Large intestine (tissue), 3 donors: ENCODE measurements around the gene NOS3. TPM values are rescaled to one million over a fixed set of nuclear protein-coding genes. Genes with fewer than 3 reads are reported as not detected.
A peak's percentile ranks its signal among the peaks of the same experiment; 100 is the strongest.

Experiments used
- DNase-seq, 2 donors: peaks; one replicate each; pipeline versions ENCODE4 v3.0.0 to v3.0.0-alpha.2; 2013
- H3K27ac ChIP-seq: one replicate; pipeline ENCODE4 v1.5.1; 2013; ENCODE audit warnings: low read length
- H3K27me3 ChIP-seq: 2 replicates; pipeline ENCODE4 v1.6.1; 2013; ENCODE audit warnings: low read length; ENCODE audit not compliant: control insufficient read depth, insufficient read depth
- H3K36me3 ChIP-seq: 2 replicates; pipeline ENCODE4 v1.6.1; 2013; ENCODE audit warnings: low read length; ENCODE audit not compliant: control insufficient read depth, insufficient read depth
- H3K4me1 ChIP-seq: one replicate; pipeline ENCODE4 v1.6.1; 2013; ENCODE audit warnings: low read length; ENCODE audit not compliant: control insufficient read depth, insufficient read depth
- H3K4me3 ChIP-seq: one replicate; pipeline ENCODE4 v1.5.1; 2013; ENCODE audit warnings: low read length
- H3K9me3 ChIP-seq: one replicate; pipeline ENCODE4 v1.6.1; 2013; ENCODE audit warnings: mild to moderate bottlenecking, low read depth, low read length, moderate library complexity; ENCODE audit not compliant: control insufficient read depth
- WGBS: methylation state at CpG from one replicate; pipeline ENCODE4 v1.1.5; 2013; ENCODE audit warnings: low lambda C conversion rate; ENCODE audit not compliant: insufficient coverage; 5-methylcytosine and 5-hydroxymethylcytosine counted together
- polyA plus RNA-seq: library from polyadenylated mRNA; unstranded; fragments of 120-200 nt; gene quantifications from one replicate; pipeline ENCODE4 v1.2.1, GENCODE V29; 2013

Gene NOS3
- polyA plus RNA-seq, 1 donor: 10.3 TPM

- no peaks in the 10 kb centered on the region for H3K9me3 ChIP-seq
- H3K4me3 ChIP-seq: no peak overlapping the region
- peaks cover 13% of the 10 kb centered on the region for H3K4me1 ChIP-seq
- no CpG with 5 or more reads among the region's 13 CpGs for WGBS
- H3K36me3 ChIP-seq: no peaks in the 10 kb centered on the region
- H3K27me3 ChIP-seq: peaks cover 33% of the 10 kb centered on the region
- H3K27ac ChIP-seq: no peak overlapping the region
- no peak for DNase-seq
These were observed 32.2 kb upstream of the NOS3 start for GRCh38 chr7:150958597-150958996.

- no CpG with 5 or more reads among the region's 3 CpGs for WGBS
- H3K9me3 ChIP-seq: no peaks in the 10 kb centered on the region
These were observed 31.7 kb upstream of the NOS3 start for GRCh38 chr7:150959081-150959480.

GRCh38 chr7:150959739-150960734, 30.8 kb upstream of the NOS3 start:
- Histone ChIP-seq H3K36me3 (no peaks in the 10 kb centered on the region), H3K27ac (no peak overlapping the region), H3K4me3 (no peak overlapping the region), H3K9me3 (no peaks in the 10 kb centered on the region), H3K27me3 (peaks cover 33% of the 10 kb centered on the region), H3K4me1 (peaks cover 11% of the 10 kb centered on the region)
- WGBS: 68% methylated on average over 5 of the region's 24 CpGs
- no peak for DNase-seq

More at GRCh38 chr7:150959081-150959480, 31.7 kb upstream of the NOS3 start:
- H3K36me3 ChIP-seq: no peaks in the 10 kb centered on the region
- H3K4me1 ChIP-seq: peaks cover 13% of the 10 kb centered on the region
- H3K27me3 ChIP-seq: peaks cover 33% of the 10 kb centered on the region
- H3K4me3 ChIP-seq: no peak overlapping the region
- no peak overlapping the region for H3K27ac ChIP-seq
- DNase-seq: no peak

GRCh38 chr7:150961510-150962289, 29.1 kb upstream of the NOS3 start:
- no peaks in the 10 kb centered on the region for H3K36me3 ChIP-seq
- peaks cover 9% of the 10 kb centered on the region for H3K4me1 ChIP-seq
- H3K4me3 ChIP-seq: no peak overlapping the region
- no CpG with 5 or more reads among the region's 17 CpGs for WGBS
- H3K9me3 ChIP-seq: no peaks in the 10 kb centered on the region
- H3K27ac ChIP-seq: peak overlapping the region; percentile 39
- DNase-seq: no peak
- peaks cover 29% of the 10 kb centered on the region for H3K27me3 ChIP-seq

GRCh38 chr7:150962290-150962552, 28.6 kb upstream of the NOS3 start:
- no peak for DNase-seq
- Histone ChIP-seq H3K27me3 (peaks cover 25% of the 10 kb centered on the region), H3K27ac (peak overlapping the region; percentile 39), H3K4me1 (peaks cover 9% of the 10 kb centered on the region), H3K4me3 (no peak overlapping the region), H3K9me3 (no peaks in the 10 kb centered on the region), H3K36me3 (no peaks in the 10 kb centered on the region)
- no CpG with 5 or more reads among the region's 2 CpGs for WGBS

GRCh38 chr7:150962553-150963399, 28.0 kb upstream of the NOS3 start:
- Histone ChIP-seq H3K4me1 (peaks cover 9% of the 10 kb centered on the region), H3K9me3 (no peaks in the 10 kb centered on the region), H3K36me3 (no peaks in the 10 kb centered on the region), H3K27me3 (peaks cover 19% of the 10 kb centered on the region), H3K27ac (peak overlapping the region; percentile 39), H3K4me3 (no peak overlapping the region)
- WGBS: no CpG with 5 or more reads among the region's 23 CpGs
- peak in 1 of 2 donors; percentile 45 for DNase-seq

- H3K4me3 ChIP-seq: no peak overlapping the region
- H3K9me3 ChIP-seq: no peaks in the 10 kb centered on the region
- peaks cover 9% of the 10 kb centered on the region for H3K4me1 ChIP-seq
- WGBS: no CpG with 5 or more reads among the region's 18 CpGs
- peaks cover 12% of the 10 kb centered on the region for H3K27me3 ChIP-seq
- no peak overlapping the region for H3K27ac ChIP-seq
- H3K36me3 ChIP-seq: no peaks in the 10 kb centered on the region
- no peak for DNase-seq
These were observed 26.9 kb upstream of the NOS3 start for GRCh38 chr7:150963707-150964559.

- 80% methylated on average over 3 of the region's 16 CpGs for WGBS
- Histone ChIP-seq H3K4me1 (peaks cover 9% of the 10 kb centered on the region), H3K4me3 (no peak overlapping the region), H3K36me3 (no peaks in the 10 kb centered on the region), H3K27ac (no peak overlapping the region), H3K9me3 (no peaks in the 10 kb centered on the region), H3K27me3 (peaks cover 7% of the 10 kb centered on the region)
- no peak for DNase-seq
These were observed 26.2 kb upstream of the NOS3 start for GRCh38 chr7:150964593-150965111.

- Histone ChIP-seq H3K9me3 (no peaks in the 10 kb centered on the region), H3K36me3 (no peaks in the 10 kb centered on the region), H3K4me3 (no peak overlapping the region), H3K27me3 (peaks cover 3% of the 10 kb centered on the region), H3K4me1 (peaks cover 14% of the 10 kb centered on the region), H3K27ac (no peak overlapping the region)
- no peak for DNase-seq
- no CpG with 5 or more reads among the region's 16 CpGs for WGBS
These were observed 25.5 kb upstream of the NOS3 start for GRCh38 chr7:150965273-150965830.
